Stimulated activated naive CD4-positive, alpha-beta T cell treated with Interleukin-2 at 50 U/mL for 16 hours (primary cell): ENCODE results near the gene ITPKB.

ENCODE experiments used
- DNase-seq: peaks from one replicate; lab custom pipeline; 2025; lab: John Stamatoyannopoulos, UW

Gene ITPKB

DNA sequence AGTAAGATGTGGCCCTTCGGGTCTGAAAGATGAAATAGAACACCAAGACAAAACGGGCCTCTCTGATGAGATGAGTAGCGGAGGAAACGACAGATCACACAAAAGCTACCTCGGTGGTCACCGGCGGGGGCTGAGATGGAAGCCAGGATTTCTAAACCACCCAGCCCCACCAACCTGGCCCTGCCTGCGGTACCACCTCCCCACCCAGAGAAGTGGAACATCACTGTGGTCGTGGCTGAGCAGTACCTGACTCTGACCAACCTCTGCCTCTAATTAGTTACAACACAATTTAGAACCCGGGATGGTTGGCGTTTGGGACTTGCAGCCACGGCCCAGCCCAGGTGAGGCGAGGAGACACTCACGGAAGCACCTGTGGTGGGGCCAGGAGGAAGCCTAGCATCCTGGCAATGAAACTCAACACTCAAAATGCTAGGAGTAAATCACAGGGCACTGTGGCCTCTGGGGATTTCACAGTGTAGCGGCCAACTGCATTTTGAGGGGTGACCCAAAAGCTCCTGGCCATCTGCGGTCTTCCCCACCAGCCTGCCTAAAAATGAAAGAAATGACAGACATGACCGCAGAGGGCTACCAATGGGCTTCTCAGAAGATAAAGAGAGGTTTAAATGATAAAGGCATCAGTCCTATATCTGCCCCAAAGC lies 73.4 kb downstream of the ITPKB start:
- DNase-seq: no peak

DNA sequence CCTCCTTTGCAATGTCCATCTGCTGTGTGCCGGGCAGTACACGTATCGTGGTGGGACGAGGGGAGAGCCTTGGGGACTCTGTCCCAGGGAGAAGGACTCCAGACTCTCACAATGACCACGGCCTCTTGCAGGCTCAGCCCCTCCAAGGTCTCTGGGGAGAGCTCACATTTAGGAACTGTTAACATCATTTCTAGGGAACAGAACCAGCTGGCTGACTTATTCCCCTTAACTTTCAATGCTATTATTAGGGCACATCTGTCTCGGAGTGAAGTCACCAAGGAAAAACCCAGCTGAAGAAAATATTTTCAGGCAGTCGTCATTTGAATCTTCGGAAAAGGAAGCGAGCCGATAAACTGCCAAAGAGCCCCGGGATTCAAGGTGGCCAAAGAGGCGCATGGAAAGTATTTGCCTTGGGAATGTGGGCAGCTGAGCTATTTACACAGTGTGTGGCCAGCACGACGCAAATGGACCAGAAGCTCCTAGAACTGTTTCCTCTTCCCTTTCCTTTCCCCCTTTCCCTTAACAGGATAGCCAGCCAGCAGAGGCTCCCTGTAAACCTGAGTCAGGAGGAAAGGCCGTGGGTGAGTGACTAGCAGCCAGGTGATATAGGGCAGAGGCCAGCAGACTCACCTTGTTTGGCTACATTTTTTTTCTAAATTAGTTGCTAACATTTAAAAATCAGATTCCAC lies 74.5 kb downstream of the ITPKB start:
- DNase-seq: no peak

GRCh38 chr1:226663327-226663704 lies 75.8 kb downstream of the ITPKB start:
- DNase-seq: no peak

DNA sequence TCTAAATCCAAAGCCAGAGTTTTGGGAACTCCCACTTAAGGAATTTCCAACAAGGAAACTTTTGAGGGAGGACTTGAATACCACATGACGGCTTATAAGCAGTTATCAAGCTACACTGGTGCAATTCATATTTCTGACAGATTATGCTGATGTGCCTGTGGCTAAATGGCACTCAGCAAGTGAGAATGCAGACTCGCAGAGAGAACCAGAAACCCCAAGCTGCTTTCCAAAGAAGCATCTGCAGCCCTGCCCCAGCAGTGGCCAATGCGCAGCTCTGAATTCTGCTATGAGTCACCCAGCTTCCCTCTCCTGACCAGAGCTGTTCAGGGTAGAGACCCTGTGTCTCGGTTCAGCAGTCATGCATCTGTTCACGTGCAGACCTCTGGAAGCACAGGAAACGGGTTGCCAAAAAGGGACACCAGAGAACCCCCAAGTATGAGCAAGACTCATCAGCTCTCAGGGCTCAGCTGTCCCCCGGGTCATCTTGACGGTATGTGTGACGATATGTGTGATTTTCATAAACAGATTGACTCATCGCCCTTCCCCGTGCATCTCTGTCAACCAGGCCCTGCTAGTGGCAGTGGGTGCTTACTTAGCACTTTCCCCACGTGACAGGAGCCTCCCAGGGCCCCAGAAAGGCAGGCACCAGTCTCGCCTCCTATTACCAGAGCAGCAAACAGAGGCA lies 76.3 kb downstream of the ITPKB start:
- DNase-seq: peak; percentile 88

DNA sequence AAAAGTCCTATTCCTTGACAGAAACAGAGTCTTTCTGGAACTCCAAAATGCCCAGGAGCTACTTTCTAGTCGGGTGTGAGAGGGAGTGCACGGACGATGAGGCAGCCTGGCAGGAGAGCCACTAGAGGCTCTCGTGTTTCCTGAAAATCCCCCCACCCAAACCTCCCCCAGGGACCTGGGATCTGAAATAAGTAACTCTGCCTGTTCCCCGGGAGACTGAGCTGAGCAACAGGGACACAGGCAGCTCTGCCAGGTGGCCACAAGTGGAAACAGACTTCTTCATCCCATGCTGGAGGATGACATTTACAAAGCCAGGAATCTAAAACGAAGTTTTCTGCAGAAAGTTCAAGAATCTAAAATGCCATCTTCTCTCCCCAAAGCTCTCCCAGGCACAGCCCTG lies 77.1 kb downstream of the ITPKB start:
- DNase-seq: no peak

GRCh38 chr1:226661271-226661670 lies 77.8 kb downstream of the ITPKB start:
- no peak for DNase-seq

DNA sequence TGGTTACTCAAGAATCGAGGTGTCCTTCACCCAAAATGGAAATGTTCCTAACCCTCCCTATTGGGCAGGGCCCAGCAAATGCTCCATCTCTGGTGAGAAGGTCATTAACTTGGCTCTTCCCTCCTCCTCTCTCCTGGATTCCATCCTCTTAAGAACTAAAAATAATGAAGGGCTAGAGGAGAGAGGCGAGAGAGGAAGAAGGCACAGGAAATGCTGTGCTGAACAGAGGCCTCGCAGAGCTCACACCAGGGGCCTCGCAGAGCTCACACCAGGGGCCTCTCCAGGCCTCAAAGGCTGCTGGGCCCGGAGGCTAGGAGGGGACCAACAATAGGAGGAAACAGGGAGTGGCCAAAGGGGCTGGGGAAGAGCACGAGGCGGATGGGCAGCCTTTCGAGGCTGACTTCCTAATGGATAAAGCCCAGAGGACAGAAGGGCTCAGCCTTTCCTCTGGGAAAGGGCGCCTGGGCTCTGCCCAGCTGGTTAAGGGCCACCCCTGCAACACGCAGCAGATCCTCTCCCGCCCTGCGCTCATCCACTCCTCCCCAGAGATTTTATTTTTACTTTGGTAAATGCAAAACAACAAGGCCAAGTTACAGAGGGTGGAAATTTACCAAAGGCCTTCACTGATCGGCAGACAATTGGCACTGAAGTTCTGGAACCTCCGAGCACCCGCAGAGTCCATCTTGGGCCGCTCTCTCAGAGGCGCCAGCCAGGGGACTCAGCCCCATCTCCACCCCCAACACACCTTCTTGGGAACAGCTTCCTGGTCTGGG lies 78.5 kb downstream of the ITPKB start:
- no peak for DNase-seq

- no peak for DNase-seq
Measured at GRCh38 chr1:226659641-226660040, 79.4 kb downstream of the ITPKB start.

GRCh38 chr1:226659136-226659535 lies 79.9 kb downstream of the ITPKB start:
- DNase-seq: no peak

DNA sequence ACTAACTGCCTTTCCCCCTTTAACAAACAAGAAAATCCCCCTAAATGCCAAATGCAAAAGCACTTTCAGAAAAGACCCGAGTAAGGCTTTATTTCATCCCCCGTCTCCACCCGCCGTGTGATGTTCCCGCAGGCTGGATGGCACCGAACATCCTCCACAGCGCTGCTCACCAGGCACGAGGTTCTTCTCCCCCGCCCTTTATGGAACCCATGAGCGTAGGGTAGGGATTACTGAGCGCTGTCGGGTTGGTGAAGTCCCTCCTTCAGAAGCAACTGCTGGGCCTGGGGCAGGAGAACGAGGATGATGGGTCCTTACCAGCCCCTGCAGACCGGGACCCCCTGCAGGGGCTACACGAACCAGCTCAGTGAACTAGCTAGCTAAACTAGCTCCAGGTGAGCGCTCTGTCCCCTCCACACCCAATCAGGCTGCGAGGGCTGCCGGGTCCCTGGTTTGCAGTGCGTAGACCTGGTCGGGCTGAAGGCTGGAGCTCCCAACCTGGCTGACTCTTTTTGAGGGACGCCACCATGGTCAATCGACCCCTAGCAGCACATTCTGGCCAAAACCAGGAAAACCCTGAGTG lies 80.4 kb downstream of the ITPKB start:
- no peak for DNase-seq

GRCh38 chr1:226657895-226658545 lies 81.1 kb downstream of the ITPKB start:
- no peak for DNase-seq

DNA sequence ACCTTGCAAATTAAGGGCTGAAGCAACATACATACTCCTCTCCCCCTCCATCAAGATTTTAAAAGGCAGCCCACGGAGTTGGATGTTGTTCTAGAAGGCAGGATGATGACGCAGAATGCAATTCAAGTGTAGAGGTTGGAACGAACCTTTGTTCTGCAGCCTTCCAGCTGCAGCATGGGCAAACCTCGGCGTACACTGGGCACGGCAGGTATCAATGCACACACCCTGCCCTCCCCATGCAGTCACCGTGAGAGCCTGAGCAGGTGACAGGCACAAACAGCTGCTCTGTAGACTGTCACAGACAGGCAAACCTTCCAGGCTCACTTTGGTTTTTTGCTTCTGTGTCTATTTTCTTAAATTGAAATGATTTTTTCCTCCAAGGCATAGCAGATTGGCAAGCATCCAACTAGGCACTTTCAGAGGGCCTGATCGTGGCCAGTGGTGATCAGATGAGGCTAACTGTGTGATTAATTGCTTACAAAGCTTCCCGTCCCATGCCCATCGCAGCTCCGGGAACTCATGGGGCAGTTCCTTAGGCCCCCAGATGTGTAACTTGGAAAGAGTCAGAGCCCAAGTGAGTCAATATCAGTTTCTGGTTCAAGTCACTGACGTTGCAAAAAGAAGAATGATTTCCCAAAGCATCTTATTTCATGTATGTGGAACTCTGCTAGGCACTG lies 82.3 kb downstream of the ITPKB start:
- no peak for DNase-seq

DNA sequence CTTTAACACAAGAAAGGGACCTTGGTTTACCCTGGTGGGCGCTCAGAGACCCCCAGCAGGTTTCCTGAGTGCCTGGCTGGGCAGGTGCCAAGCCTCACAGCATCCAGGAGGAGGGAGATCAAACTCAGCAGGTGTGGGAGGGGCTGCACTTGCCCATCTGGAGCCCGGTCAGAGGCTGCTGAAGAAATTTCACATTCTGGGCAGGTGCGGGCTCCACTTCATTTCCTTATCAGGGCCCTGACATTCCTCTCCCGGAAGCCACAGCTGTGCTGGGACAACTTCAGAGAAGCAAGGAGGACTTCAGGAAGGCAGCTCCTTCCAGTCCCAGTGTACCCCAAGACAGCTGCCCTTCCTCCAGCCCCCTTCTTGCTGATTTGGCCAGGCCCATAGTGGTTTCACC lies 82.9 kb downstream of the ITPKB start:
- no peak for DNase-seq

GRCh38 chr1:226655251-226656163 lies 83.6 kb downstream of the ITPKB start:
- DNase-seq: no peak

GRCh38 chr1:226654668-226655055 lies 84.4 kb downstream of the ITPKB start:
- DNase-seq: no peak

GRCh38 chr1:226654046-226654667 lies 84.9 kb downstream of the ITPKB start:
- no peak for DNase-seq

DNA sequence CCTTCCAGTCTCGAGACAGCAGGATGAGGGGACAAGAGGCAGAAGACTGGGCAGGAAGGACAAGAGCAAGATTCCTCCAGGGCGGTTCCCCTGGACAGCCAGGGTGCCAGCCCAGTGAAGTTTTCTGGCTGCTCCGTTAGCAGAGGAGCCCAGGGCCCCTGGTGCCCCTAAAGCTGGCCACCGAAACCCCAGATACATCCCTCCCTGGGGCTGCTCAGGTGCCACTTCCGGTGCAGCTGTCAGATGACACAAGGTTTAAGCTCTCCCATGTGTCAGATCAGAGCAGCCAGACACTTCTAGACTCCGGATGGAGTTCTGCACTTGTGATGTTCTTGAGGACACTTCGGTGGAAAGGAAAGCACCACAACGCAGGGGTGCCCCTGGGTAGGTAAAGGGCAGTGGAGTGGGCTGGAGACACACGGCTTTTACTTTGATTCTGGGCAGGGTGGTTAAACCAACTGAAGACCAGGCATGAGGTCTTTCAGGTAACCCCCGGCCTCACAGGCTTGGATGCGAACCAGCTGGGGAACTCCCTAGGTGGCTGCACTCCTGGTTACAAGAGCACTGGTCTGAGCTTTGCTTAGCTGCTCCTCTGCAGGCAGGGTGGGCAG lies 85.7 kb downstream of the ITPKB start:
- peak; percentile 35 for DNase-seq

GRCh38 chr1:226652613-226653012 lies 86.5 kb downstream of the ITPKB start:
- no peak for DNase-seq

DNA sequence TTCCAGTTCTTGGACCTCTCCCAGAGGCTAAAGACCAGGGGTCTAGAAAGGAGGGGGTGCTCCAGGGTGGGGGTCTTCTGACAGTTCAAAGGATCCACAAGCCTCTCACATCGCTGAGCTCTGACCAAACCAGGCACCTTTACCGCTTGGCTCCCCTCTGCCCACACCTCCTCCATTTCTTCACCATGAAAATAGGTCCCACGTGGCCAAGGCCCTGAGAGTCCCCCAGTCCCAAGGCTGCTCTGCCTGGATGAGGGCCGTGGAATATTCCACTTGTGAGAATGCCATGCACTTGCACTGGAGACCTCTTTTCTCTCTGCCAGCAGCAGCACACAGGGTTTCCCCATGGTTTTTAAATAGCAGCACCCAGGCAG lies 87.4 kb downstream of the ITPKB start:
- DNase-seq: no peak
